Smooth muscle cell (in vitro differentiated cells): ENCODE measurements around the gene KIFAP3. TPM values are rescaled to one million over a fixed set of nuclear protein-coding genes. Genes with fewer than 3 reads are reported as not detected.

Experiments used
- DNase-seq: peaks from one replicate; lab custom pipeline; 2025; ENCODE audit not compliant: unreplicated experiment; lab: John Stamatoyannopoulos, UW
- H2AFZ ChIP-seq: fragments of 200-600 bp; sonication (generic); 2 replicates; pipeline ENCODE4 v1.6.0; 2016; ENCODE audit warnings: antibody characterized with exemption, low read depth, mild to moderate bottlenecking
- H3F3A ChIP-seq: fragments of 200-600 bp; sonication (generic); 2 replicates; pipeline ENCODE4 v1.6.0; 2017; ENCODE audit warnings: antibody characterized with exemption, low read depth
- H3K27ac ChIP-seq: fragments of 200-600 bp; sonication (generic); 2 replicates; pipeline ENCODE4 v1.5.1; 2016; ENCODE audit warnings: low read depth, mild to moderate bottlenecking
- H3K27me3 ChIP-seq: fragments of 200-600 bp; sonication (generic); 2 replicates; pipeline ENCODE4 v1.6.1; 2016; ENCODE audit warnings: low read depth, mild to moderate bottlenecking
- H3K36me3 ChIP-seq: fragments of 200-600 bp; sonication (generic); 2 replicates; pipeline ENCODE4 v1.5.1; 2016; ENCODE audit warnings: low read depth
- H3K4me1 ChIP-seq: fragments of 200-600 bp; sonication (generic); 2 replicates; pipeline ENCODE4 v1.5.1; 2016; ENCODE audit warnings: low read depth
- H3K4me2 ChIP-seq: fragments of 200-600 bp; sonication (generic); 2 replicates; pipeline ENCODE4 v1.6.0; 2016; ENCODE audit warnings: mild to moderate bottlenecking
- H3K4me3 ChIP-seq: fragments of 200-600 bp; sonication (generic); 2 replicates; pipeline ENCODE4 v1.5.1; 2016; ENCODE audit warnings: mild to moderate bottlenecking
- H3K79me2 ChIP-seq: fragments of 200-600 bp; sonication (generic); 2 replicates; pipeline ENCODE4 v1.6.0; 2016; ENCODE audit warnings: low read depth, mild to moderate bottlenecking
- H3K9ac ChIP-seq: fragments of 200-600 bp; sonication (generic); 2 replicates; pipeline ENCODE4 v1.6.0; 2016; ENCODE audit warnings: low read depth
- H3K9me3 ChIP-seq: fragments of 200-600 bp; sonication (generic); replicated peaks from 2 replicates; pipeline ENCODE4 v1.5.1; 2016; ENCODE audit warnings: low read depth
- H4K20me1 ChIP-seq: fragments of 200-600 bp; sonication (generic); 2 replicates; pipeline ENCODE4 v1.6.0; 2016; ENCODE audit warnings: low read depth
- CTCF ChIP-seq: fragments of 200-600 bp; sonication (generic); IDR thresholded peaks from 2 replicates; pipeline ENCODE4 v1.5.1; 2017; ENCODE audit warnings: borderline replicate concordance, mild to moderate bottlenecking, antibody characterized with exemption; ENCODE audit not compliant: insufficient read depth, poor library complexity, severe bottlenecking
- WGBS: methylation state at CpG from one replicate; pipeline ENCODE4 v1.1.7; 2016; ENCODE audit warnings: low lambda C conversion rate; 5-methylcytosine and 5-hydroxymethylcytosine counted together
- polyA plus RNA-seq: library from polyadenylated mRNA; unstranded; fragments of >200 nt; fragmentation: Nextera tagmentation; extraction: Ambion mirVana; gene quantifications from 2 replicates; pipeline ENCODE4 v1.2.1, GENCODE V29; 2016
- total RNA-seq: library from RNA; depleted of rRNA; stranded (reverse); fragments of >200 nt; gene quantifications from 2 replicates; pipeline ENCODE4 v1.2.3, GENCODE V29; 2014

KIFAP3 gene
- total and polyA plus RNA-seq, 2 experiments from 2014 or later, result 37.1 to 55.3 TPM

GRCh38 chr1:169924829-169925228, 149.7 kb downstream of the KIFAP3 start:
- no peak for DNase-seq
- Histone ChIP-seq H3K4me1 (no peaks in the 10 kb centered on the region), H3K27me3 (no peaks in the 10 kb centered on the region), H3K27ac (peak overlapping the region; percentile 47), H4K20me1 (no peaks in the 10 kb centered on the region), H3K79me2 (no peaks in the 10 kb centered on the region), H3F3A (no peaks in the 10 kb centered on the region), H3K4me2 (no peak overlapping the region), H3K9me3 (no peaks in the 10 kb centered on the region), H3K9ac (no peak overlapping the region), H2AFZ (no peak overlapping the region), H3K4me3 (no peak overlapping the region), H3K36me3 (no peaks in the 10 kb centered on the region)
- WGBS, result 76% methylated on average over 2 of the region's 2 CpGs
- no peak for TF ChIP-seq CTCF

- no peaks in the 10 kb centered on the region for H3K4me1 ChIP-seq
- DNase-seq, result no peak
- no peak overlapping the region for H3K4me3 ChIP-seq
- no peaks in the 10 kb centered on the region for H3K27me3 ChIP-seq
- no peaks in the 10 kb centered on the region for H3F3A ChIP-seq
- H3K36me3 ChIP-seq, result no peaks in the 10 kb centered on the region
- no peaks in the 10 kb centered on the region for H3K9me3 ChIP-seq
- H2AFZ ChIP-seq, result no peak overlapping the region
- no peaks in the 10 kb centered on the region for H4K20me1 ChIP-seq
- no peak overlapping the region for H3K4me2 ChIP-seq
- no peak overlapping the region for H3K9ac ChIP-seq
- no peak overlapping the region for H3K27ac ChIP-seq
- no peaks in the 10 kb centered on the region for H3K79me2 ChIP-seq
- TF ChIP-seq CTCF, result no peak
- WGBS, result 92% methylated on average over 2 of the region's 2 CpGs
Observed at GRCh38 chr1:169924063-169924462, 150.4 kb downstream of the KIFAP3 start.

GRCh38 chr1:169921080-169921479, 153.4 kb downstream of the KIFAP3 start:
- no peaks in the 10 kb centered on the region for H3K36me3 ChIP-seq

More at GRCh38 chr1:169921080-169921479, 153.4 kb downstream of the KIFAP3 start:
- Histone ChIP-seq H3K4me2 (no peak overlapping the region), H3K9ac (no peak overlapping the region), H3K4me3 (no peak overlapping the region), H2AFZ (no peak overlapping the region), H4K20me1 (no peaks in the 10 kb centered on the region), H3K79me2 (no peaks in the 10 kb centered on the region), H3F3A (no peaks in the 10 kb centered on the region), H3K4me1 (no peaks in the 10 kb centered on the region), H3K27me3 (no peaks in the 10 kb centered on the region), H3K9me3 (no peaks in the 10 kb centered on the region), H3K27ac (no peak overlapping the region)
- TF ChIP-seq CTCF, result no peak
- 97% methylated on average over 4 of the region's 4 CpGs for WGBS
- DNase-seq, result no peak
